Parathyroid adenoma (tissue), 2 donors: ENCODE data around the gene SIN3A.

Experiments
- H2AFZ ChIP-seq: fragments of 300-600 bp; sonication (generic); one replicate; pipeline ENCODE4 v1.7.0; 2017; ENCODE audit warnings: antibody characterized with exemption, mild to moderate bottlenecking
- H3K27ac ChIP-seq: fragments of 300-600 bp; sonication (generic); one replicate; pipeline ENCODE4 v1.7.0; 2017
- H3K27me3 ChIP-seq: fragments of 300-600 bp; sonication (generic); one replicate; pipeline ENCODE4 v1.7.0; 2017; ENCODE audit warnings: low read length; ENCODE audit not compliant: control insufficient read depth, insufficient read depth
- H3K36me3 ChIP-seq: fragments of 300-600 bp; sonication (generic); one replicate; pipeline ENCODE4 v1.7.0; 2017; ENCODE audit warnings: low read length; ENCODE audit not compliant: control insufficient read depth, insufficient read depth
- H3K4me1 ChIP-seq: fragments of 300-600 bp; sonication (generic); one replicate; pipeline ENCODE4 v1.7.0; 2017; ENCODE audit warnings: control low read depth
- H3K4me2 ChIP-seq: fragments of 300-600 bp; sonication (generic); one replicate; pipeline ENCODE4 v1.7.0; 2017; ENCODE audit warnings: low read length
- H3K4me3 ChIP-seq: fragments of 300-600 bp; sonication (generic); one replicate; pipeline ENCODE4 v1.7.0; 2017; ENCODE audit warnings: low read depth, low read length
- H3K79me2 ChIP-seq: fragments of 300-600 bp; sonication (generic); one replicate; pipeline ENCODE4 v1.7.0; 2017; ENCODE audit warnings: control low read depth
- H3K9ac ChIP-seq: fragments of 300-600 bp; sonication (generic); one replicate; pipeline ENCODE4 v1.7.0; 2017; ENCODE audit warnings: mild to moderate bottlenecking
- H3K9me3 ChIP-seq: fragments of 300-600 bp; sonication (generic); one replicate; pipeline ENCODE4 v1.7.0; 2017; ENCODE audit warnings: low read length; ENCODE audit not compliant: control insufficient read depth
- CTCF ChIP-seq: fragments of 300-600 bp; sonication (generic); IDR thresholded peaks from one replicate; pipeline ENCODE4 v1.7.0; 2017; ENCODE audit warnings: antibody characterized with exemption, mild to moderate bottlenecking
- donor health status: primary hyperparathyroidism.

Gene SIN3A

GRCh38 chr15:75456710-75457109 is 5.2 kb upstream of the SIN3A start:
- H3K4me1 ChIP-seq, result no peaks in the 10 kb centered on the region
- H3K79me2 ChIP-seq, result no peaks in the 10 kb centered on the region
- H2AFZ ChIP-seq, result no peak overlapping the region
- H3K27me3 ChIP-seq, result no peaks in the 10 kb centered on the region
- no peak overlapping the region for H3K4me3 ChIP-seq
- H3K27ac ChIP-seq, result no peak overlapping the region
- no peak overlapping the region for H3K9ac ChIP-seq
- TF ChIP-seq CTCF, result no peak
- H3K4me2 ChIP-seq, result no peak overlapping the region
- H3K36me3 ChIP-seq, result no peaks in the 10 kb centered on the region
- H3K9me3 ChIP-seq, result no peaks in the 10 kb centered on the region

GRCh38 chr15:75455982-75456531 is 4.6 kb upstream of the SIN3A start:
- TF ChIP-seq CTCF, result no peak
- H3K79me2 ChIP-seq, result no peaks in the 10 kb centered on the region
- no peaks in the 10 kb centered on the region for H3K27me3 ChIP-seq
- peak overlapping the region; percentile 88 for H2AFZ ChIP-seq
- peak overlapping the region; percentile 78 for H3K4me3 ChIP-seq
- H3K9me3 ChIP-seq, result no peaks in the 10 kb centered on the region
- H3K9ac ChIP-seq, result peak overlapping the region; percentile 28
- H3K27ac ChIP-seq, result peak overlapping the region; percentile 88
- no peaks in the 10 kb centered on the region for H3K36me3 ChIP-seq
- peak overlapping the region; percentile 94 for H3K4me2 ChIP-seq
- no peaks in the 10 kb centered on the region for H3K4me1 ChIP-seq

- Histone ChIP-seq H3K36me3 (no peaks in the 10 kb centered on the region), H3K9ac (peak overlapping the region; percentile 53), H2AFZ (peak overlapping the region; percentile 88), H3K79me2 (no peaks in the 10 kb centered on the region), H3K27ac (peak overlapping the region; percentile 88), H3K4me2 (peak overlapping the region; percentile 94), H3K27me3 (no peaks in the 10 kb centered on the region), H3K4me3 (peak overlapping the region; percentile 78), H3K4me1 (no peaks in the 10 kb centered on the region), H3K9me3 (no peaks in the 10 kb centered on the region)
- TF ChIP-seq CTCF, result no peak
Measured at GRCh38 chr15:75455424-75455981, 4.0 kb upstream of the SIN3A start.

- Histone ChIP-seq H3K27ac (peak overlapping the region; percentile 88), H3K27me3 (no peaks in the 10 kb centered on the region), H3K79me2 (no peaks in the 10 kb centered on the region), H3K4me3 (peak overlapping the region; percentile 78), H2AFZ (peak overlapping the region; percentile 88), H3K9me3 (no peaks in the 10 kb centered on the region), H3K4me1 (peaks cover 2% of the 10 kb centered on the region), H3K4me2 (peak overlapping the region; percentile 94), H3K9ac (peak overlapping the region; percentile 57), H3K36me3 (no peaks in the 10 kb centered on the region)
- no peak for TF ChIP-seq CTCF
Measured at GRCh38 chr15:75454471-75455378, 3.2 kb upstream of the SIN3A start.
